Measurements from ENCODE around the gene CNST.
A peak's percentile ranks its signal among the peaks of the same experiment; 100 is the strongest.

CNST gene

DNA sequence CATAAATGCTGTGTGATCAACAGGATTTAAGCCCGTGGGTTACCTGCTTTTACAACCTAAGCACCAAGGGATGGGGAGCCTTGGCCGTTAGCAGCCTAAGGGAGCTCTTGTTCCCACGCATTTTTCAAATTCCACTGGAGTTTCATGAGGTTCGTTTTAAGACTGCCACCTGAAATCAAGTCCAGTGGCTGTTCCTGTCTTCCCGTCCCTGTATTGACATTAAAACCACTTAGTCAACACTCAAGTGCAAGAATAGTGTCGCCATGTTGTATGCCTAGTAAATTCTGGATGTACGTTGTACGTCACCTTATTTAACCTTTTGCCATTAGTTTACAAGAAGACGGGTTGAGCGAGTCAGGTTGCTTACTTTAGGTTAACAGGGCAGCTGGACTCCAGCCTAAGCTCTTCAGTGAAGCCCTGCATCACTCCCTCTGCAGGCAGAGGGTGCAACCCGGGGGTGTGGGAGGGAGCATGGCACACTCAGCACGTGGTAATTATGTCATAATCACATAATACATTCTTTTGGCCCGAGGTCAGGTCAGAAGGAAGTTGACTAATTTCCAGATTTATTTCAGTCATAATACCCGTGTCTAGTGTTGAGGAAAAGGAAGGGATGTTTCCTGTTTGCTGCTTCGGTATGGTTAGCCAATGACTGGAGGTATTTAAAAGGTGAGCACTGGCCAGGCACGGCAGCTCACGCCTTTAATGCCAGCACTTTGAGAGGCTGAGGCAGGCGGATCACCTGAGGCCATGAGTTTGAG is 42.5 kb downstream of the CNST start:
- Histone ChIP-seq H3K9ac (ENCODE audit: insufficient read length, low read depth) (no peak overlapping the region), H3K36me3 (ENCODE audit: insufficient read depth, insufficient read length, low read length) (no peaks in the 10 kb centered on the region), H3K27me3 (ENCODE audit: insufficient read depth, insufficient read length) (no peaks in the 10 kb centered on the region), H3K4me3 (ENCODE audit: insufficient read length, low read depth) (no peak overlapping the region), H3K4me1 (ENCODE audit: insufficient read depth, insufficient read length) (peaks cover 5% of the 10 kb centered on the region), H3K9me3 (ENCODE audit: insufficient read depth, low read length) (no peaks in the 10 kb centered on the region)
- TF ChIP-seq YY1 (IDR thresholded peaks at IDR 0.05; ENCODE audit: insufficient read depth, insufficient read length) (no peak), SUZ12 (IDR thresholded peaks at IDR 0.05; ENCODE audit: extremely low read depth, insufficient read depth, insufficient read length) (no peak), ZNF274 (IDR thresholded peaks at IDR 0.05; ENCODE audit: low read depth, low read length) (no peak)
- DNase-seq (ENCODE audit: low read depth, low spot score), result peak; percentile 40

GRCh38 chr1:246609632-246610031 is 43.4 kb downstream of the CNST start:
- H3K4me3 ChIP-seq (ENCODE audit: insufficient read length, low read depth), result no peak overlapping the region
- no peaks in the 10 kb centered on the region for H3K9me3 ChIP-seq (ENCODE audit: insufficient read depth, low read length)
- TF ChIP-seq ZNF274 (IDR thresholded peaks at IDR 0.05; ENCODE audit: low read depth, low read length) (no peak), YY1 (IDR thresholded peaks at IDR 0.05; ENCODE audit: insufficient read depth, insufficient read length) (no peak), SUZ12 (IDR thresholded peaks at IDR 0.05; ENCODE audit: extremely low read depth, insufficient read depth, insufficient read length) (no peak)
- no peaks in the 10 kb centered on the region for H3K36me3 ChIP-seq (ENCODE audit: insufficient read depth, insufficient read length, low read length)
- H3K27me3 ChIP-seq (ENCODE audit: insufficient read depth, insufficient read length), result no peaks in the 10 kb centered on the region
- DNase-seq (ENCODE audit: low read depth, low spot score), result no peak
- H3K9ac ChIP-seq (ENCODE audit: insufficient read length, low read depth), result no peak overlapping the region
- H3K4me1 ChIP-seq (ENCODE audit: insufficient read depth, insufficient read length), result peaks cover 5% of the 10 kb centered on the region

DNA sequence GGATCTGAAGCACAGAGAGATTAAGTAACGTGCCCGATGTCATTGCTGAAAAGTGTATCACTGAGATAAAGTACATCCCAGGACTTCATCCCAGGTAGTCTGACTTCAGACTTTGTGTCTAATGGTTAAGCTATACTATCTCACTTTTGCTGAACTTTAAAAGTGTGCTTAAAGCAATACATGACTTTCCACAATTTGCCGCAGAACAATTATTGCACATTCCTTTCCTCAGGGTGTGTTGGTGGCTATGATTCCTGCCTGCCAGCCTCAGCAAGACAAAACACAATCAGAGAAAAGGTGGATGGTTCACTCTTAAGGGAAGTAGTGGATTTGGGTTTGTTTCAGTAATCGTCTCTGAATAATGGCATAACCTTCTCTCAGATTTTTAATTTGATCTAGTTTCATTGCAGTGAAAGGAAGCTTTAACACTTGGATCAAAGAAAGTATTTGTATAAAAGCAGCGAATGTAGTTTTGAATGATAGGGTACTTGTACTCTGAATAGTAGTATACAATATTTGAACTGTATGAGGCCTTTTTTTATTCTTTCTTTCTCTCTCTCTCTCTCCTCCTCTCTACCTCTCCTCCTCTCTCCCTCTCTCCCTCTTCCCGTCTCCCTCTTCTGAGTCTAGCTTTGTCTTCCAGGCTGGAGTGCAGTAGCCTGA is 47.0 kb downstream of the CNST start:
- H3K4me1 ChIP-seq (ENCODE audit: insufficient read depth, insufficient read length), result no peaks in the 10 kb centered on the region
- TF ChIP-seq YY1 (IDR thresholded peaks at IDR 0.05; ENCODE audit: insufficient read depth, insufficient read length) (no peak), SUZ12 (IDR thresholded peaks at IDR 0.05; ENCODE audit: extremely low read depth, insufficient read depth, insufficient read length) (no peak)
- no peaks in the 10 kb centered on the region for H3K36me3 ChIP-seq (ENCODE audit: insufficient read depth, insufficient read length, low read length)
- DNase-seq (ENCODE audit: low read depth, low spot score), result no peak
- no peaks in the 10 kb centered on the region for H3K27me3 ChIP-seq (ENCODE audit: insufficient read depth, insufficient read length)
- no peak overlapping the region for H3K4me3 ChIP-seq (ENCODE audit: insufficient read length, low read depth)
- H3K9ac ChIP-seq (ENCODE audit: insufficient read length, low read depth), result no peak overlapping the region
- H3K9me3 ChIP-seq (ENCODE audit: insufficient read depth, low read length), result no peaks in the 10 kb centered on the region

DNA sequence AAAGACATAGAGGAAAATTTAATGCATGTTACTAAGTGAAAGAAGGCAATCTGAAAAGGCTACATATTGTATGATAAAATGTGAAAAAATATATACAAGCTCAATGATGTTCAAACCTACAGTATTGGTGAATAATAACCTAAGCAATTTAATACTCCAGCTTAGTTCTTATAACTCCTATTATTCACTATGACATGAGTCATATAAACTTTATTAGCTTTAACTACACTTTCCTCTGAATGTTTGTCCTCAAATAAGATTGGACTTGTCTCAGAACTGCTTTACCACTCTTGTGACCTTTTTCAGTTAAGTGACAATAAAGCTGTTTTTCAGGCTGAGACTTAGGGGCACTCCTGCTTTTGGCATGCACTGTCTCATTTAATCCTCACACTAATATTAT is 50.9 kb downstream of the CNST start:
- H3K36me3 ChIP-seq (ENCODE audit: insufficient read depth, insufficient read length, low read length), result peaks cover 1% of the 10 kb centered on the region
- no peaks in the 10 kb centered on the region for H3K27me3 ChIP-seq (ENCODE audit: insufficient read depth, insufficient read length)
- DNase-seq (ENCODE audit: low read depth, low spot score), result no peak
- TF ChIP-seq ZNF274 (IDR thresholded peaks at IDR 0.05; ENCODE audit: low read depth, low read length) (no peak), YY1 (IDR thresholded peaks at IDR 0.05; ENCODE audit: insufficient read depth, insufficient read length) (no peak), SUZ12 (IDR thresholded peaks at IDR 0.05; ENCODE audit: extremely low read depth, insufficient read depth, insufficient read length) (no peak)
- no peaks in the 10 kb centered on the region for H3K4me1 ChIP-seq (ENCODE audit: insufficient read depth, insufficient read length)
- H3K4me3 ChIP-seq (ENCODE audit: insufficient read length, low read depth), result no peak overlapping the region
- no peaks in the 10 kb centered on the region for H3K9me3 ChIP-seq (ENCODE audit: insufficient read depth, low read length)
- H3K9ac ChIP-seq (ENCODE audit: insufficient read length, low read depth), result no peak overlapping the region

- H3K4me3 ChIP-seq (ENCODE audit: insufficient read length, low read depth), result no peak overlapping the region
- H3K27me3 ChIP-seq (ENCODE audit: insufficient read depth, insufficient read length), result no peaks in the 10 kb centered on the region
- no peaks in the 10 kb centered on the region for H3K4me1 ChIP-seq (ENCODE audit: insufficient read depth, insufficient read length)
- H3K9ac ChIP-seq (ENCODE audit: insufficient read length, low read depth), result no peak overlapping the region
- peaks cover 3% of the 10 kb centered on the region for H3K36me3 ChIP-seq (ENCODE audit: insufficient read depth, insufficient read length, low read length)
- no peak for DNase-seq (ENCODE audit: low read depth, low spot score)
- no peaks in the 10 kb centered on the region for H3K9me3 ChIP-seq (ENCODE audit: insufficient read depth, low read length)
- TF ChIP-seq YY1 (IDR thresholded peaks at IDR 0.05; ENCODE audit: insufficient read depth, insufficient read length) (no peak), SUZ12 (IDR thresholded peaks at IDR 0.05; ENCODE audit: extremely low read depth, insufficient read depth, insufficient read length) (no peak), ZNF274 (IDR thresholded peaks at IDR 0.05; ENCODE audit: low read depth, low read length) (no peak)
Observed at GRCh38 chr1:246617768-246618167, 51.5 kb downstream of the CNST start.

DNA sequence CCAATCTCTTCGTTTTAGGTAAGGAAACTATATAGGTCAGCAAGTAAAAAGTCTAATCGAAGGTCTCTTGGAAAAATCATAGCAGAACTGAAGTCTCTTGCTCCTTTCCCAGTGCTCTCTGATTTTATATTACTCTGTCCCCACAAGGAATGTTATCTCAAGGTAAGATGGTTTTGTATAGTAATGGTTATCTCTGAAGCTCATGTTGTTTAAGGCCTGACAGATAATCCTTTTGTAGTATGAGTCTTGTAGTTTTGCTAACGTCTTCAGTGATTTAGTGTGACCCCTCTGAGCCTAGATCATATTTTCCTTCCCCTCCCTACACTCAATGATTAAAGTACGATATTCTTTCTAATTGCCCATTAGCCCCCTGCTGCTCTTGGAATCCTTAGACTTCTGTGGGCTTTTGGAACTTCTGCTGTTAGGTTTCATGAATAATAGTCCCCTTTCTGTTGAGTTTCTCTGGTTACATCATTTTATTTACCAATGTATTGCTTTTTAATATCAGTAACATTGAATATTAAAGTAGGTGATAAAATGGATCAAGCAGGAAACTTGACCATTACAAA is 52.1 kb downstream of the CNST start:
- TF ChIP-seq SUZ12 (IDR thresholded peaks at IDR 0.05; ENCODE audit: extremely low read depth, insufficient read depth, insufficient read length), result no peak
- no peak for DNase-seq (ENCODE audit: low read depth, low spot score)
- no peaks in the 10 kb centered on the region for H3K9me3 ChIP-seq (ENCODE audit: insufficient read depth, low read length)
- H3K27me3 ChIP-seq (ENCODE audit: insufficient read depth, insufficient read length), result no peaks in the 10 kb centered on the region
- peaks cover 5% of the 10 kb centered on the region for H3K36me3 ChIP-seq (ENCODE audit: insufficient read depth, insufficient read length, low read length)
- no peak overlapping the region for H3K9ac ChIP-seq (ENCODE audit: insufficient read length, low read depth)
- H3K4me1 ChIP-seq (ENCODE audit: insufficient read depth, insufficient read length), result no peaks in the 10 kb centered on the region
- H3K4me3 ChIP-seq (ENCODE audit: insufficient read length, low read depth), result no peak overlapping the region

- Histone ChIP-seq H3K36me3 (ENCODE audit: insufficient read depth, insufficient read length, low read length) (peaks cover 14% of the 10 kb centered on the region), H3K9ac (ENCODE audit: insufficient read length, low read depth) (no peak overlapping the region), H3K4me1 (ENCODE audit: insufficient read depth, insufficient read length) (no peaks in the 10 kb centered on the region), H3K9me3 (ENCODE audit: insufficient read depth, low read length) (no peaks in the 10 kb centered on the region), H3K4me3 (ENCODE audit: insufficient read length, low read depth) (no peak overlapping the region), H3K27me3 (ENCODE audit: insufficient read depth, insufficient read length) (no peaks in the 10 kb centered on the region)
- no peak for DNase-seq (ENCODE audit: low read depth, low spot score)
- TF ChIP-seq ZNF274 (IDR thresholded peaks at IDR 0.05; ENCODE audit: low read depth, low read length) (no peak), YY1 (IDR thresholded peaks at IDR 0.05; ENCODE audit: insufficient read depth, insufficient read length) (no peak), SUZ12 (IDR thresholded peaks at IDR 0.05; ENCODE audit: extremely low read depth, insufficient read depth, insufficient read length) (no peak)
Observed at GRCh38 chr1:246622035-246622652, 55.9 kb downstream of the CNST start.

All from NT2/D1 (cell line).